ENCODE results near the gene WDR48. TPM values are rescaled to one million over a fixed set of nuclear protein-coding genes. Genes with fewer than 3 reads are reported as not detected.

Gene WDR48
- polyA plus RNA-seq, 1 donor (not counting 4 experiments of a cell fraction or from before 2014, with no cell fraction given): 29.7 TPM

- dilution Hi-C loops (cut with MboI; ENCODE audit: extremely low pct_ligation_motif_present, low sequenced_read_pairs): no loop called here
- H3K9me3 ChIP-seq (ENCODE audit: control insufficient read depth, low read depth, low read length): no peaks in the 10 kb centered on the region
- no peak overlapping the region for H2AFZ ChIP-seq (ENCODE audit: control insufficient read depth, low read length)
- no peaks in the 10 kb centered on the region for H3K79me2 ChIP-seq (ENCODE audit: control insufficient read depth, insufficient read depth, low read length)
- no peak overlapping the region for H3K27ac ChIP-seq (ENCODE audit: control insufficient read depth, insufficient read depth, low read length)
- H4K20me1 ChIP-seq (ENCODE audit: control insufficient read depth, extremely low read depth, insufficient read depth, low read length): no peaks in the 10 kb centered on the region
- H3K4me2 ChIP-seq (ENCODE audit: control insufficient read depth, extremely low read depth, insufficient read depth, low read depth, low read length): no peak overlapping the region
- H3K36me3 ChIP-seq (ENCODE audit: control insufficient read depth in 2 of 2, extremely low read depth in 1 of 2, insufficient read depth in 2 of 2, low read length in 2 of 2): no peaks in the 10 kb centered on the region
- H3K9ac ChIP-seq (ENCODE audit: control insufficient read depth, extremely low read depth, insufficient read depth, low read length): no peak overlapping the region
- peak; percentile 56 for FAIRE-seq
- no peak for TF ChIP-seq EZH2 (IDR thresholded peaks at IDR 0.05; ENCODE audit: low read length)
- TF ChIP-seq, protein P1, sequence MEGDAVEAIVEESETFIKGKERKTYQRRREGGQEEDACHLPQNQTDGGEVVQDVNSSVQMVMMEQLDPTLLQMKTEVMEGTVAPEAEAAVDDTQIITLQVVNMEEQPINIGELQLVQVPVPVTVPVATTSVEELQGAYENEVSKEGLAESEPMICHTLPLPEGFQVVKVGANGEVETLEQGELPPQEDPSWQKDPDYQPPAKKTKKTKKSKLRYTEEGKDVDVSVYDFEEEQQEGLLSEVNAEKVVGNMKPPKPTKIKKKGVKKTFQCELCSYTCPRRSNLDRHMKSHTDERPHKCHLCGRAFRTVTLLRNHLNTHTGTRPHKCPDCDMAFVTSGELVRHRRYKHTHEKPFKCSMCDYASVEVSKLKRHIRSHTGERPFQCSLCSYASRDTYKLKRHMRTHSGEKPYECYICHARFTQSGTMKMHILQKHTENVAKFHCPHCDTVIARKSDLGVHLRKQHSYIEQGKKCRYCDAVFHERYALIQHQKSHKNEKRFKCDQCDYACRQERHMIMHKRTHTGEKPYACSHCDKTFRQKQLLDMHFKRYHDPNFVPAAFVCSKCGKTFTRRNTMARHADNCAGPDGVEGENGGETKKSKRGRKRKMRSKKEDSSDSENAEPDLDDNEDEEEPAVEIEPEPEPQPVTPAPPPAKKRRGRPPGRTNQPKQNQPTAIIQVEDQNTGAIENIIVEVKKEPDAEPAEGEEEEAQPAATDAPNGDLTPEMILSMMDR (optimal IDR thresholded peaks at IDR 0.05 in 1 of 3, IDR thresholded peaks at IDR 0.05 in 1 of 3, conservative IDR thresholded peaks at IDR 0.05 in 1 of 3; ENCODE audit: extremely low read depth in 1 of 3, insufficient read depth in 2 of 3, low read length in 3 of 3): no peak
- DNase-seq (ENCODE audit: low read depth, low spot score): peak; percentile 35
- no peak overlapping the region for H3K4me3 ChIP-seq (ENCODE audit: control insufficient read depth in 2 of 3, extremely low read depth in 1 of 3, insufficient read depth in 2 of 3, low read depth in 1 of 3, low read length in 3 of 3)
- peaks cover 7% of the 10 kb centered on the region for H3K4me1 ChIP-seq (ENCODE audit: control insufficient read depth, extremely low read depth, insufficient read depth, low read length)
- no peaks in the 10 kb centered on the region for H3K9me1 ChIP-seq (ENCODE audit: control insufficient read depth, extremely low read depth, insufficient read depth, low read length)
- no peaks in the 10 kb centered on the region for H3K27me3 ChIP-seq (ENCODE audit: control insufficient read depth, extremely low read depth, insufficient read depth, low read length)
These were observed 13.7 kb upstream of the WDR48 start for GRCh38 chr3:39038165-39038564.

- Histone ChIP-seq H2AFZ (ENCODE audit: control insufficient read depth, low read length) (peak overlapping the region; percentile 10), H3K4me1 (ENCODE audit: control insufficient read depth, extremely low read depth, insufficient read depth, low read length) (peaks cover 9% of the 10 kb centered on the region), H3K9me1 (ENCODE audit: control insufficient read depth, extremely low read depth, insufficient read depth, low read length) (no peaks in the 10 kb centered on the region), H3K27me3 (ENCODE audit: control insufficient read depth, extremely low read depth, insufficient read depth, low read length) (no peaks in the 10 kb centered on the region), H3K9me3 (ENCODE audit: control insufficient read depth, low read depth, low read length) (no peaks in the 10 kb centered on the region), H4K20me1 (ENCODE audit: control insufficient read depth, extremely low read depth, insufficient read depth, low read length) (no peaks in the 10 kb centered on the region), H3K36me3 (ENCODE audit: control insufficient read depth in 2 of 2, extremely low read depth in 1 of 2, insufficient read depth in 2 of 2, low read length in 2 of 2) (no peaks in the 10 kb centered on the region), H3K79me2 (ENCODE audit: control insufficient read depth, insufficient read depth, low read length) (peaks cover 7% of the 10 kb centered on the region), H3K27ac (ENCODE audit: control insufficient read depth, insufficient read depth, low read length) (no peak overlapping the region), H3K4me3 (ENCODE audit: control insufficient read depth in 2 of 3, extremely low read depth in 1 of 3, insufficient read depth in 2 of 3, low read depth in 1 of 3, low read length in 3 of 3) (no peak overlapping the region), H3K4me2 (ENCODE audit: control insufficient read depth, extremely low read depth, insufficient read depth, low read depth, low read length) (no peak overlapping the region), H3K9ac (ENCODE audit: control insufficient read depth, extremely low read depth, insufficient read depth, low read length) (no peak overlapping the region)
- DNase-seq (ENCODE audit: low read depth, low spot score) (no peak), FAIRE-seq (no peak)
- dilution Hi-C loops (cut with MboI; ENCODE audit: extremely low pct_ligation_motif_present, low sequenced_read_pairs): no loop called here
- no peak for TF ChIP-seq EZH2 (IDR thresholded peaks at IDR 0.05; ENCODE audit: low read length)
- TF ChIP-seq, protein P1 (optimal IDR thresholded peaks at IDR 0.05 in 1 of 3, IDR thresholded peaks at IDR 0.05 in 1 of 3, conservative IDR thresholded peaks at IDR 0.05 in 1 of 3; ENCODE audit: extremely low read depth in 1 of 3, insufficient read depth in 2 of 3, low read length in 3 of 3): no peak
These were observed 1.8 kb upstream of the WDR48 start for GRCh38 chr3:39050029-39050428.
